Fibroblast of the aortic adventitia (primary cell): ENCODE data around the gene KCTD1. TPM values are rescaled to one million over a fixed set of nuclear protein-coding genes. Genes with fewer than 3 reads are reported as not detected.
"Not testable (repeated sequence)": the region's sequence is repeated elsewhere in the genome, so short reads cannot be mapped to it uniquely, and the experiment has no call there.

Experiments used
- DNase-seq: peaks from one replicate; pipeline ENCODE4 v3.0.0-alpha.2; 2010; ENCODE audit warnings: low read depth
- H3K4me3 ChIP-seq: 2 replicates; pipeline ENCODE4 v1.5.1; 2011; ENCODE audit warnings: low read depth, mild to moderate bottlenecking, control low read depth, low read length, moderate library complexity
- total RNA-seq: library from RNA; depleted of rRNA; stranded (reverse); fragments of >200 nt; gene quantifications from 2 replicates; pipeline ENCODE4 v1.2.3, GENCODE V29; 2012; ENCODE audit warnings: low replicate concordance
- TF ChIP-seq, protein P1 (sequence below): IDR thresholded peaks from 2 replicates; pipeline ENCODE4 v1.5.1; 2011; ENCODE audit warnings: mild to moderate bottlenecking, low read length, control low read depth, inconsistent platforms; ENCODE audit not compliant: insufficient read depth

Gene KCTD1
- total RNA-seq, 1 donor: 9.9 TPM

DNA sequence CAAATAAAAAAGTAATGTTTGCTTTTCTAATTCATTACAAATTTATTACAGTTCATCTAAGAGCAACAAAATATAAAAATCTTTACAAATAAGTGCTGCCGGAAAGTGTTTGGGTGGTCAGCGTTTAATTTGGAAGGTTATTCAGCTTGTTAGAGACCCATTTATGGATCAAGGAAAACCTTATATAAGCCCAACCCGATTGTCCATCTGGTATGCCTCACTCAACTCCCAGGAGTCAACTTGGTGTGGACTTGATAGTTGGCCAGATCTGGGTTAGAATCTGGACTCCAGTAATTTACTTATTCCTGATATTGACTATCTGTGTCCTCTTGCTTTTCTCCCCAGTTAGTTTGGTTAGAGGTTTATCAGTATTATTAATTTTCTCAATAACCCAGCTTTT is 106.2 kb downstream of the KCTD1 start:
- no peak overlapping the region for H3K4me3 ChIP-seq
- DNase-seq: peak; percentile 59
- TF ChIP-seq, protein P1, sequence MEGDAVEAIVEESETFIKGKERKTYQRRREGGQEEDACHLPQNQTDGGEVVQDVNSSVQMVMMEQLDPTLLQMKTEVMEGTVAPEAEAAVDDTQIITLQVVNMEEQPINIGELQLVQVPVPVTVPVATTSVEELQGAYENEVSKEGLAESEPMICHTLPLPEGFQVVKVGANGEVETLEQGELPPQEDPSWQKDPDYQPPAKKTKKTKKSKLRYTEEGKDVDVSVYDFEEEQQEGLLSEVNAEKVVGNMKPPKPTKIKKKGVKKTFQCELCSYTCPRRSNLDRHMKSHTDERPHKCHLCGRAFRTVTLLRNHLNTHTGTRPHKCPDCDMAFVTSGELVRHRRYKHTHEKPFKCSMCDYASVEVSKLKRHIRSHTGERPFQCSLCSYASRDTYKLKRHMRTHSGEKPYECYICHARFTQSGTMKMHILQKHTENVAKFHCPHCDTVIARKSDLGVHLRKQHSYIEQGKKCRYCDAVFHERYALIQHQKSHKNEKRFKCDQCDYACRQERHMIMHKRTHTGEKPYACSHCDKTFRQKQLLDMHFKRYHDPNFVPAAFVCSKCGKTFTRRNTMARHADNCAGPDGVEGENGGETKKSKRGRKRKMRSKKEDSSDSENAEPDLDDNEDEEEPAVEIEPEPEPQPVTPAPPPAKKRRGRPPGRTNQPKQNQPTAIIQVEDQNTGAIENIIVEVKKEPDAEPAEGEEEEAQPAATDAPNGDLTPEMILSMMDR: no peak

- TF ChIP-seq, protein P1: no peak
- no peak overlapping the region for H3K4me3 ChIP-seq
- DNase-seq: no peak
These were observed 107.7 kb downstream of the KCTD1 start for GRCh38 chr18:26440644-26441043.

- TF ChIP-seq, protein P1: no peak
- no peak overlapping the region for H3K4me3 ChIP-seq
These were observed 108.8 kb downstream of the KCTD1 start for GRCh38 chr18:26439537-26439936.

DNA sequence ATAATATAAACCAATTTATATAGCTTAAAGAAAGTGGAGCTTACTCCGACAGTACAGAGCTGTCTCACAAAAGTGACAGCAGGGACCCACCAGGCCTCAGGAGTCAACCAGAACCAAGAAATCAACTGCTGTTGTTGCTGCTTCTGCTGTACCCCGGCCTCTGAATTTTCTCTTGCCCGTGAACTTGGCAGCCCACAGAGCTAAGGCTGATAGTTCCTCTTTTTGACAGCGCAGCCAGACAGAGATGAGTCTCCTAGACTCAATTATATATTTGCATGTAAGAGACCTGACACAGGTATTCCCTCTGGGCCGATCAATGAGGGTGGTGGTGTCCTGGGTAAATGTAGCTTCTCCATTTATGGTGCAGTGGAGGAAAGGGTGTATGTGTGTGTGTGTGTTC is 109.4 kb downstream of the KCTD1 start:
- DNase-seq: no peak
- no peak overlapping the region for H3K4me3 ChIP-seq
- TF ChIP-seq, protein P1: no peak

More at GRCh38 chr18:26439537-26439936, 108.8 kb downstream of the KCTD1 start:
- no peak for DNase-seq

DNA sequence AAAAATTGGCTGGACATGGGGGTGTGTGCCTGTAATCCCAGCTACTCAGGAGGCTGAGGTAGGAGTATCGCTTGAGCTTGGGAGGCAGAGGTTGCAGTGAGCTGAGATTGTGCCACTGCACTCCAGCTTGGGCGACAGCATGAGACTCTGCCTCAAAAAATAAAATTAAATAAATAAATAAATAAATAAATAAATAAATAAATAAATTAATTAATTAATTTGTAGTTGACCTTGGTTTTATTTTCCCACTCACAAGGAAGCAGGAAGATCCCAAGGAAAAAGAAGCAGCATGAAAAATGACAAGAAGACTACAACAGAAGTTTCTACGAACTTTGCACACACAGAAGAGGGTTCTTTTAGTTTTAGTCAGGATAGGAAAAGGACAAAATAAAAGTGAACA is 110.7 kb downstream of the KCTD1 start:
- not testable (repeated sequence) for H3K4me3 ChIP-seq

GRCh38 chr18:26436176-26437051 is 111.9 kb downstream of the KCTD1 start:
- H3K4me3 ChIP-seq: no peak overlapping the region
- DNase-seq: peak; percentile 75
- TF ChIP-seq, protein P1: no peak

More for the DNA sequence above, 110.7 kb downstream of the KCTD1 start:
- not testable (repeated sequence) for DNase-seq

DNA sequence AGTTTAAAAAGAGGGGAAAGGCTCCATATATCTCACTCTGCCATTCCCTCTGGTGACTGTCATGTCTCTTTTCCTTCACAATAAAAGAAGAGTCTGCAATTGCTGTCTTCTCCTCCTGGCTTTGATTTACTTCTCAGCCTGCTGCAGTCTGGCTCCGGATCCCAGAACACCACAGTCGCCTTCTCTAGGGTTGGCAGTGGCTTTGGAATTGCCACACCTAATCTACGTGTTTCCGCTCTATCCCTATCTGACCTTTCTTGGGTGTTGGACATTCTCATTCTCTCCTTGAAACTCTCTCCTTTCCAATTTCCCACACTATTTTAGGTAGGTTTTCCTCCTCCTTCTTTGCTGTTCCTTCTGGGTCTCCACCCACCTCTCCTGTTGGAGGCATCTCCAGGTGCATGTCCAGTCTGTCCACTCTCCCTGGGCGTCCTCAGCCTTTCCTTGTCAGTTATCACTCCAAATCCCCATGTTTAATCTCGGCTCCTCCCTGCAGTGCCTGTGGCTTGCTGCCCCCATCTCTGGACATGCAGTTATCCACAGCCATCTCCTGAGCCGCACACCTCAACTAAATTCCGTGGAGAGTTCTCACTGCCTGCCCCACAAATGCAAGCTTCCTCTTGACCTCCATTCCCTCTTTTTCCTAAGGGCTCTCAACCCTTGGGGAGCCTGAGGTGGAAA is 112.8 kb downstream of the KCTD1 start:
- no peak overlapping the region for H3K4me3 ChIP-seq
- no peak for DNase-seq
- TF ChIP-seq, protein P1: no peak
